ENCODE data around the gene STAG2. TPM values are rescaled to one million over a fixed set of nuclear protein-coding genes. Genes with fewer than 3 reads are reported as not detected.

The STAG2 gene
- total RNA-seq, 4 donors from 2014 or later, result 39.3 to 65.6 (median 55.5) TPM

- TF ChIP-seq CTCF (IDR thresholded peaks at IDR 0.05 in 4 of 5, conservative IDR thresholded peaks at IDR 0.05 in 1 of 5) (no peak), POLR2A (IDR thresholded peaks at IDR 0.05) (no peak)
- Histone ChIP-seq H3K9me3 (no peaks in the 10 kb centered on the region), H3K36me3 (no peaks in the 10 kb centered on the region), H3K4me1 (peaks cover 22 to 32% of the 10 kb centered on the region in 2 donors), H3K4me3 (no peak overlapping the region), H3K27me3 (no peaks in the 10 kb centered on the region), H3K27ac (no peak overlapping the region)
- DNase-seq (no peak), ATAC-seq (no peak)
- intact Hi-C loops (cut with DNase I; ENCODE audit: low total_unique reads) (loop anchor here (10.0 kb wide), 1 partner anchor 227 kb away; no protein-coding TSS in a partner anchor), in situ Hi-C loops (cut with MboI; ENCODE audit: low sequenced_read_pairs in 4 of 4) (loop anchor here in 1 of 4 donors (25.0 kb wide), 1 partner anchor 95 kb away; no protein-coding TSS in a partner anchor)
Observed at GRCh38 chrX:123967497-123967896, 6.0 kb downstream of the STAG2 start.

- ATAC-seq (no peak), DNase-seq (no peak)
- intact Hi-C loops (cut with DNase I; ENCODE audit: low total_unique reads) (loop anchor here (10.0 kb wide), 1 partner anchor 226 kb away; no protein-coding TSS in a partner anchor), in situ Hi-C loops (cut with MboI; ENCODE audit: low sequenced_read_pairs in 4 of 4) (loop anchor here in 1 of 4 donors (25.0 kb wide), 1 partner anchor 94 kb away; no protein-coding TSS in a partner anchor)
- TF ChIP-seq POLR2A (IDR thresholded peaks at IDR 0.05), result no peak
- no peak for TF ChIP-seq CTCF (IDR thresholded peaks at IDR 0.05 in 4 of 5, conservative IDR thresholded peaks at IDR 0.05 in 1 of 5)
- Histone ChIP-seq H3K27me3 (no peaks in the 10 kb centered on the region), H3K27ac (peak overlapping the region in 2 of 4 donors; percentile 35 to 41), H3K4me1 (peaks cover 22 to 32% of the 10 kb centered on the region in 2 donors), H3K36me3 (no peaks in the 10 kb centered on the region), H3K9me3 (no peaks in the 10 kb centered on the region), H3K4me3 (no peak overlapping the region)
Observed at GRCh38 chrX:123968383-123969050, 7.0 kb downstream of the STAG2 start.

GRCh38 chrX:123971982-123972381, 10.5 kb downstream of the STAG2 start:
- no peak overlapping the region for H3K4me3 ChIP-seq
- no peak for ATAC-seq
- intact Hi-C loops (cut with DNase I; ENCODE audit: low total_unique reads), result no loop called here
- no peaks in the 10 kb centered on the region for H3K27me3 ChIP-seq
- no peaks in the 10 kb centered on the region for H3K36me3 ChIP-seq
- H3K4me1 ChIP-seq, result peaks cover 14 to 31% of the 10 kb centered on the region in 2 donors
- no peaks in the 10 kb centered on the region for H3K9me3 ChIP-seq
- TF ChIP-seq POLR2A (IDR thresholded peaks at IDR 0.05), result no peak
- H3K27ac ChIP-seq, result peak overlapping the region in 2 of 4 donors; percentile 33 to 36
- no peak for DNase-seq
- in situ Hi-C loops (cut with MboI; ENCODE audit: low sequenced_read_pairs in 4 of 4), result loop anchor here in 1 of 4 donors (25.0 kb wide), 1 partner anchor 90 kb away; no protein-coding TSS in a partner anchor

- in situ Hi-C loops (cut with MboI; ENCODE audit: low sequenced_read_pairs in 4 of 4), result loop anchor here in 1 of 4 donors (25.0 kb wide), 1 partner anchor 88 kb away; no protein-coding TSS in a partner anchor
- H3K36me3 ChIP-seq, result no peaks in the 10 kb centered on the region
- no peak for ATAC-seq
- peak overlapping the region in 1 of 4 donors; percentile 31 for H3K27ac ChIP-seq
- intact Hi-C loops (cut with DNase I; ENCODE audit: low total_unique reads), result no loop called here
- H3K27me3 ChIP-seq, result no peaks in the 10 kb centered on the region
- no peak for DNase-seq
- H3K9me3 ChIP-seq, result no peaks in the 10 kb centered on the region
- H3K4me3 ChIP-seq, result no peak overlapping the region
- no peak for TF ChIP-seq POLR2A (IDR thresholded peaks at IDR 0.05)
- TF ChIP-seq CTCF (IDR thresholded peaks at IDR 0.05 in 4 of 5, conservative IDR thresholded peaks at IDR 0.05 in 1 of 5), result no peak
- H3K4me1 ChIP-seq, result peaks cover 14 to 32% of the 10 kb centered on the region in 2 donors
Observed at GRCh38 chrX:123973921-123974320, 12.4 kb downstream of the STAG2 start.

- in situ Hi-C loops (cut with MboI; ENCODE audit: low sequenced_read_pairs in 4 of 4) (no loop called here), intact Hi-C loops (cut with DNase I; ENCODE audit: low total_unique reads) (loop anchor here (5.0 kb wide), 1 partner anchor 143 kb away; no protein-coding TSS in a partner anchor)
- TF ChIP-seq POLR2A (IDR thresholded peaks at IDR 0.05) (no peak), CTCF (IDR thresholded peaks at IDR 0.05 in 4 of 5, conservative IDR thresholded peaks at IDR 0.05 in 1 of 5) (no peak)
- ATAC-seq (no peak), DNase-seq (no peak)
- Histone ChIP-seq H3K27me3 (no peaks in the 10 kb centered on the region), H3K36me3 (no peaks in the 10 kb centered on the region), H3K9me3 (no peaks in the 10 kb centered on the region), H3K27ac (peak overlapping the region in 2 of 4 donors; percentile 7 to 55), H3K4me3 (no peak overlapping the region), H3K4me1 (peaks cover 22 to 40% of the 10 kb centered on the region in 2 donors)
Observed at GRCh38 chrX:123975180-123975579, 13.7 kb downstream of the STAG2 start.

Data from gastrocnemius medialis (tissue), 4 donors.